ENCODE data around the gene SEH1L.

- TF ChIP-seq CTCF (IDR thresholded peaks at IDR 0.05) (no peak), EZH2phosphoT487 (IDR thresholded peaks at IDR 0.05) (no peak)
Measured at GRCh38 chr18:12990123-12990475, 42.3 kb downstream of the SEH1L start.
